GM19240 (cell line): ENCODE measurements around the gene USP5.

Experiments
- DNase-seq: peaks from one replicate; pipeline ENCODE4 v3.0.0; 2011; ENCODE audit warnings: low spot score; ENCODE audit not compliant: insufficient read length

Gene USP5

GRCh38 chr12:6914246-6914946 lies 62.4 kb downstream of the USP5 start, which contains the start of gene ENO2:
Gene ENO2, plus strand, starts transcription at chr12:6914580. Its CDS starts 1,253 bp downstream, at chr12:6915833.
- no peak for DNase-seq

- no peak for DNase-seq
Observed at GRCh38 chr12:6914947-6915788, 63.2 kb downstream of the USP5 start.

- no peak for DNase-seq
Observed at GRCh38 chr12:6915789-6916285, 63.9 kb downstream of the USP5 start.
